Lung (tissue), 12 donors: ENCODE measurements around the gene XKR8. TPM values are rescaled to one million over a fixed set of nuclear protein-coding genes. Genes with fewer than 3 reads are reported as not detected.

Source experiments
- ATAC-seq: fragments of 200-7000 bp; cut with Tn5 transposase; one replicate; pipeline ENCODE4 v1.9.1; 2020; ENCODE audit warnings: moderate number of reproducible peaks; ENCODE audit not compliant: insufficient read depth, low FRiP score
- DNase-seq, 3 donors: peaks; one replicate each; pipeline ENCODE4 v3.0.0-alpha.2; 2013 to 2017
- H3K27ac ChIP-seq, 2 donors: one replicate each; pipeline ENCODE4 v1.5.1; 2013; ENCODE audit warnings: mild to moderate bottlenecking in 2 of 2, moderate library complexity in 2 of 2, control low read depth in 1 of 2, inconsistent platforms in 1 of 2, low read depth in 1 of 2, low read length in 1 of 2
- H3K27me3 ChIP-seq, 3 donors: one replicate each; pipeline ENCODE4 v1.5.1; 2013; ENCODE audit warnings: low read length in 2 of 3; ENCODE audit not compliant: control insufficient read depth in 3 of 3, insufficient read depth in 3 of 3
- H3K36me3 ChIP-seq, 4 donors: one replicate each; pipeline ENCODE4 v1.5.1; 2013; ENCODE audit warnings: low read length in 4 of 4, mild to moderate bottlenecking in 1 of 4, moderate library complexity in 1 of 4; ENCODE audit not compliant: control insufficient read depth in 4 of 4, insufficient read depth in 4 of 4
- H3K4me1 ChIP-seq, 5 donors: one replicate each; pipeline ENCODE4 v1.5.1; 2013; ENCODE audit warnings: low read length in 5 of 5, mild to moderate bottlenecking in 2 of 5, moderate library complexity in 1 of 5; ENCODE audit not compliant: control insufficient read depth in 5 of 5, insufficient read depth in 5 of 5
- H3K4me3 ChIP-seq: one replicate; pipeline ENCODE4 v1.5.1; 2013; ENCODE audit warnings: mild to moderate bottlenecking, control low read depth, moderate library complexity
- H3K9ac ChIP-seq, 2 donors: one replicate each; pipeline ENCODE4 v1.5.1; 2013; ENCODE audit warnings: low read length in 2 of 2, control low read depth in 1 of 2; ENCODE audit not compliant: insufficient read depth in 1 of 2
- H3K9me3 ChIP-seq, 4 donors: one replicate each; pipeline ENCODE4 v1.5.1; 2013; ENCODE audit warnings: low read length in 3 of 4, mild to moderate bottlenecking in 1 of 4, moderate library complexity in 1 of 4; ENCODE audit not compliant: control insufficient read depth in 4 of 4, insufficient read depth in 3 of 4
- CTCF ChIP-seq: IDR thresholded peaks from 2 replicates; pipeline ENCODE4 v1.5.1; 2012; ENCODE audit warnings: mild to moderate bottlenecking; ENCODE audit errors: control extremely low read depth, extremely low read depth
- WGBS, 2 donors: extraction: QIAGEN DNeasy Blood & Tissue Kit; methylation state at CpG; one replicate each; pipeline ENCODE4 v1.1.7; 2013; 5-methylcytosine and 5-hydroxymethylcytosine counted together
- polyA plus RNA-seq, 2 donors: library from polyadenylated mRNA; stranded (reverse); fragments of 200-250 nt; gene quantifications; one replicate each; pipeline ENCODE4 v1.2.1, GENCODE V29; 2013
- total RNA-seq, 2 donors: library from RNA; depleted of rRNA in 1 of 2; stranded (reverse); fragments of >200 nt in 1 of 2; gene quantifications; one replicate each; pipeline ENCODE4 v1.2.1, GENCODE V29; 2014 to 2021
- donor health status: control.
- donor health status: control.
- donor health status: Bipolar disorder and iron deficiency.
- donor health status: healthy.
- donor health status: DM: yes; HTN: yes; CAD: no.

The XKR8 gene
- total and polyA plus RNA-seq, 4 donors, result 4.6 to 11.5 (median 7.2) TPM

- DNase-seq, result no peak
- peaks cover 0 to 19% (median 2%) of the 10 kb centered on the region in 4 donors for H3K36me3 ChIP-seq
- H3K9ac ChIP-seq, result peak overlapping the region in 1 of 2 donors; percentile 59
- TF ChIP-seq CTCF, result no peak
- no peak for ATAC-seq
- no peaks in the 10 kb centered on the region for H3K9me3 ChIP-seq
- H3K4me3 ChIP-seq, result peak overlapping the region; percentile 67
- peak overlapping the region; percentile 7 to 97 for H3K27ac ChIP-seq
- H3K4me1 ChIP-seq, result peaks cover 0 to 16% (median 5%) of the 10 kb centered on the region in 5 donors
- 61 to 68% methylated on average over 13 of the region's 13 CpGs for WGBS, 2 donors
- no peaks in the 10 kb centered on the region for H3K27me3 ChIP-seq
Measured at GRCh38 chr1:27960762-27961645, 1.2 kb downstream of the XKR8 start.

GRCh38 chr1:27961646-27962221, 2.0 kb downstream of the XKR8 start:
- ATAC-seq (no peak), DNase-seq (no peak)
- Histone ChIP-seq H3K27me3 (no peaks in the 10 kb centered on the region), H3K36me3 (peaks cover 0 to 27% (median 4%) of the 10 kb centered on the region in 4 donors), H3K27ac (peak overlapping the region in 1 of 2 donors; percentile 48), H3K4me3 (no peak overlapping the region), H3K9me3 (peaks cover 0 to 2% (median 0%) of the 10 kb centered on the region in 4 donors), H3K9ac (no peak overlapping the region), H3K4me1 (peaks cover 0 to 16% (median 5%) of the 10 kb centered on the region in 5 donors)
- WGBS, 2 donors, result 62 to 63% methylated on average over 4 of the region's 4 CpGs
- no peak for TF ChIP-seq CTCF

- H3K4me1 ChIP-seq, result peaks cover 0 to 16% (median 5%) of the 10 kb centered on the region in 5 donors
- H3K9ac ChIP-seq, result no peak overlapping the region
- no peak for TF ChIP-seq CTCF
- no peak overlapping the region for H3K4me3 ChIP-seq
- peaks cover 3 to 40% (median 14%) of the 10 kb centered on the region in 4 donors for H3K36me3 ChIP-seq
- DNase-seq, result no peak
- H3K9me3 ChIP-seq, result peaks cover 0 to 2% (median 0%) of the 10 kb centered on the region in 4 donors
- 92 to 98% methylated on average over 11 of the region's 11 CpGs for WGBS, 2 donors
- H3K27me3 ChIP-seq, result no peaks in the 10 kb centered on the region
- H3K27ac ChIP-seq, result no peak overlapping the region
- ATAC-seq, result no peak
Measured at GRCh38 chr1:27963393-27963792, 3.6 kb downstream of the XKR8 start.
